Mesendoderm (in vitro differentiated cells): ENCODE results near the gene CHCHD5.
"Not testable (repeated sequence)": the region's sequence is repeated elsewhere in the genome, so short reads cannot be mapped to it uniquely, and the experiment has no call there.

Experiments
- DNase-seq: peaks from one replicate; pipeline ENCODE4 v3.0.0; 2013
- H2AK5ac ChIP-seq: 2 replicates; pipeline ENCODE4 v1.6.1; 2013; ENCODE audit warnings: low read length, inconsistent platforms
- H2BK120ac ChIP-seq: 2 replicates; pipeline ENCODE4 v1.6.1; 2013; ENCODE audit warnings: low read depth, mild to moderate bottlenecking, low read length, moderate library complexity, mixed read lengths
- H2BK15ac ChIP-seq: replicated peaks from 2 replicates; pipeline ENCODE4 v1.6.1; 2013; ENCODE audit warnings: low read depth, mild to moderate bottlenecking, moderate library complexity
- H2BK5ac ChIP-seq: 2 replicates; pipeline ENCODE4 v1.6.1; 2013; ENCODE audit warnings: low read length, inconsistent platforms
- H3K18ac ChIP-seq: 2 replicates; pipeline ENCODE4 v1.6.1; 2013; ENCODE audit warnings: mild to moderate bottlenecking, low read length, mixed read lengths
- H3K23ac ChIP-seq: one replicate; pipeline ENCODE4 v1.6.1; 2013; ENCODE audit warnings: low read length
- H3K27ac ChIP-seq: 2 replicates; pipeline ENCODE4 v1.5.1; 2013; ENCODE audit warnings: low read depth, mild to moderate bottlenecking, inconsistent platforms, low read length, moderate library complexity
- H3K27me3 ChIP-seq: 2 replicates; pipeline ENCODE4 v1.6.1; 2013; ENCODE audit warnings: low read length, control low read depth, mild to moderate bottlenecking, inconsistent platforms; ENCODE audit not compliant: insufficient read depth, poor library complexity
- H3K36me3 ChIP-seq: 2 replicates; pipeline ENCODE4 v1.6.1; 2013; ENCODE audit warnings: low read length, inconsistent platforms; ENCODE audit not compliant: control insufficient read depth, insufficient read depth
- H3K4ac ChIP-seq: one replicate; pipeline ENCODE4 v1.6.1; 2013; ENCODE audit warnings: low read depth, mild to moderate bottlenecking, low read length, moderate library complexity
- H3K4me1 ChIP-seq: 2 replicates; pipeline ENCODE4 v1.6.1; 2013; ENCODE audit warnings: low read depth, low read length, inconsistent platforms; ENCODE audit not compliant: control insufficient read depth
- H3K4me2 ChIP-seq: 2 replicates; pipeline ENCODE4 v1.6.1; 2013; ENCODE audit warnings: low read length
- H3K4me3 ChIP-seq: 2 replicates; pipeline ENCODE4 v1.5.1; 2013; ENCODE audit warnings: mild to moderate bottlenecking, low read length
- H3K56ac ChIP-seq: one replicate; pipeline ENCODE4 v1.6.1; 2013; ENCODE audit warnings: low read length
- H3K79me1 ChIP-seq: 2 replicates; pipeline ENCODE4 v1.6.1; 2013; ENCODE audit warnings: low read length, inconsistent platforms
- H3K79me2 ChIP-seq: 2 replicates; pipeline ENCODE4 v1.6.1; 2013; ENCODE audit warnings: mild to moderate bottlenecking, low read length; ENCODE audit not compliant: control insufficient read depth, insufficient read depth
- H3K9ac ChIP-seq: 2 replicates; pipeline ENCODE4 v1.6.1; 2013; ENCODE audit warnings: low read length, inconsistent platforms
- H4K5ac ChIP-seq: one replicate; pipeline ENCODE4 v1.6.1; 2013; ENCODE audit warnings: low read length
- H4K8ac ChIP-seq: one replicate; pipeline ENCODE4 v1.6.1; 2013; ENCODE audit warnings: low read depth, mild to moderate bottlenecking, control low read depth, low read length, moderate library complexity
- WGBS: extraction: QIAGEN DNeasy Blood & Tissue Kit; methylation state at CpG from one replicate; pipeline ENCODE4 v1.1.7; 2013; ENCODE audit warnings: low lambda C conversion rate, missing lambda C conversion rate; ENCODE audit not compliant: insufficient coverage; ENCODE audit errors: extremely low coverage; 5-methylcytosine and 5-hydroxymethylcytosine counted together

CHCHD5 gene

DNA sequence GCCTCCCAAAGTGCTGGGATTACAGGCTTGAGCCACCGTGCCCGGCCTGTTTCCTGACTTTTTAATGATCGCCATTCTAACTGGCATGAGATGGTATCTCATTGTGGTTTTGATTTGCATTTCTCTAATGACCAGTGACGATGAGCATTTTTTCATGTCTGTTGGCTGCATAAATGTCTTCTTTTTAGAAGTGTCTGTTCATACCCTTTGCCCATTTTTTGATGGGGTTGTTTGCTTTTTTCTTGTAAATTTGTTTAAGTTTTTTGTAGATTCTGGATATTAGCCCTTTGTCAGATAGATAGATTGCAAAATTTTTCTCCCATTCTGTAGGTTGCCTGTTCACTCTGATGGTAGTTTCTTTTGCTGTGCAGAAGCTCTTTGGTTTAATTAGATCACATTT is 24.9 kb downstream of the CHCHD5 start:
- H3K4me2 ChIP-seq, DNase-seq, H2BK120ac ChIP-seq, H2BK15ac ChIP-seq, H3K4me1 ChIP-seq, H3K27me3 ChIP-seq, H3K9ac ChIP-seq, H4K8ac ChIP-seq, H2BK5ac ChIP-seq, H3K36me3 ChIP-seq, H3K4ac ChIP-seq, H3K18ac ChIP-seq, H3K23ac ChIP-seq, H3K27ac ChIP-seq, H4K5ac ChIP-seq, H3K56ac ChIP-seq, H3K79me1 ChIP-seq, H3K79me2 ChIP-seq, H2AK5ac ChIP-seq, H3K4me3 ChIP-seq: not testable (repeated sequence)
- no CpG with 5 or more reads among the region's 4 CpGs for WGBS

DNA sequence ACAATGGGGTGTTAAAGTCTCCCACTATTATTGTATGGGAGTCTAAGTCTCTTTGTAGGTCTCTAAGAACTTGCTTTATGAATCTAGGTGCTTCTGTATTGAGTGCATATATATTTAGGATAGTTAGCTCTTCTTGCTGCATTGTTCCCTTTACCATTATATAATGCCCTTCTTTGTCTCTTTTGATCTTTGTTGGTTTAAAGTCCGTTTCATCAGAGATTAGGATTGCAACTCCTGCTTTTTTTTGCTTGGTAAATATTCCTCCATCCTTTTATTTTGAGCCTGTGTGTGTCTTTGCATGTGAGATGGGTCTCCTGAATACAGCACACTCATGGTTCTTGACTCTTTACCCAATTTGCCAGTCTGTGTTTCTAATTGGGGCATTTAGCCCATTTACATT is 27.9 kb downstream of the CHCHD5 start:
- not testable (repeated sequence) for H3K4me2 ChIP-seq, H2BK120ac ChIP-seq, H3K4me3 ChIP-seq, H3K79me1 ChIP-seq, H3K36me3 ChIP-seq, H3K18ac ChIP-seq, H2BK15ac ChIP-seq, H3K56ac ChIP-seq, H4K5ac ChIP-seq, H3K9ac ChIP-seq, H2AK5ac ChIP-seq, H3K79me2 ChIP-seq, H4K8ac ChIP-seq, DNase-seq, H3K27me3 ChIP-seq, H3K4ac ChIP-seq, H3K27ac ChIP-seq, H3K4me1 ChIP-seq, H2BK5ac ChIP-seq, H3K23ac ChIP-seq
- no CpG with 5 or more reads among the region's 1 CpG for WGBS

DNA sequence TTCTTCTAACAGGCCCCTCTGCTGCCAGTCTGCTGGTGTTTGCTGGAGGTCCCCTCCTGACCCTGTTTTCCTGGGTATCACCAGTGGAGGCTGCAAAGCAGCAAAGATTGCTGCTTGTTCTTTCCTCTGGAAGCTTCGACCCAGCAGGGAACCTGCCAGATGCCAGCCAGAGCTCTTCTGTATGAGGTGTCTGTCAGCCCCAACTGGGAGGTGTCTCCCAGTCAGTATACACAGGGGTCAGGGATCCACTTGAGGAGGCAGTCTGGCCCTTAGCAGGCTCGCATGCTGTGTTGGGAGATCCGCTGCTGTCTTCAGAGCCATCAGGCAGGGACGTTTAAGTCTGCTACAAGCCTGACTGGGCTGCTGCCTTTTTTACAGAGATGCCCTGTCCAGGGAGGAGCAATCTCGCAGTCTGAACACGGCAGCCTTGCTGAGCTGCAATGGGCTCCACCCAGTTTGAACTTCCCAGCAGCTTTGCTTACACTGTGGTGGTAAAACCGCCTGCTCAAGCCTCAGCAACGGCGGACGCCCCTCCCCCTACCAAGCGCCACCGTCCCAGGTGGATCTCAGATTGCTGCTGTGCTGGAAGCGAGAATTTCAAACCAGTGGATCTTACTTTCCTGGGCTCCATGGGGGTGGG is 29.9 kb downstream of the CHCHD5 start:
- H3K4me3 ChIP-seq, result no peak overlapping the region
- peak overlapping the region; percentile 26 for H3K56ac ChIP-seq
- H3K36me3 ChIP-seq, result no peaks in the 10 kb centered on the region
- WGBS, result no CpG with 5 or more reads among the region's 13 CpGs
- H2AK5ac ChIP-seq, result no peak overlapping the region
- no peaks in the 10 kb centered on the region for H3K4me1 ChIP-seq
- H3K4ac ChIP-seq, result no peak overlapping the region
- H4K5ac ChIP-seq, result no peak overlapping the region
- no peaks in the 10 kb centered on the region for H3K27me3 ChIP-seq
- no peak overlapping the region for H2BK5ac ChIP-seq
- no peak overlapping the region for H2BK120ac ChIP-seq
- no peak overlapping the region for H3K4me2 ChIP-seq
- no peak overlapping the region for H3K18ac ChIP-seq
- H3K9ac ChIP-seq, result no peak overlapping the region
- H3K79me2 ChIP-seq, result no peaks in the 10 kb centered on the region
- DNase-seq, result peak; percentile 67
- no peak overlapping the region for H3K23ac ChIP-seq
- no peak overlapping the region for H3K27ac ChIP-seq
- H4K8ac ChIP-seq, result no peak overlapping the region
- no peaks in the 10 kb centered on the region for H3K79me1 ChIP-seq
- no peak overlapping the region for H2BK15ac ChIP-seq

DNA sequence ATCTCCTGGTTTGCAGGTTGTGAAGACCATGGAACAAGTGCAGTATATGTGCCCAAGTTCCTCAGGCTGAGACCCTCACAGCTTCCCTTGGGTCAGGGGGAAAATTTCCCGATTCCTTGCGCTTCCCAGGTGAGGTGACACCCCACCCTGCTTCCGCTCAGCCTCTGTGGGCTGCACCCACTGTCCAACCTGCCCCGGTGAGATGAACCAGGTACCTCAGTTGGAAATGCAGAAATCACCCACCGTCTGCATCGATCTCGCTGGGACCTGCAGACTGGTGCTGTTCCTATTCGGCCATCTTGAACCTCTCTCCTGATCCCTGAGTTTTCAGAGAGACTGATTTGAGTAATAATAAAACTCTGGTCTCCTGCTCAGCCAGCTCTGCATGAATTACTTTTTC is 30.6 kb downstream of the CHCHD5 start:
- Histone ChIP-seq H3K36me3 (no peaks in the 10 kb centered on the region), H3K79me1 (no peaks in the 10 kb centered on the region), H4K8ac (no peak overlapping the region), H3K27ac (no peak overlapping the region), H3K18ac (no peak overlapping the region), H3K56ac (peak overlapping the region; percentile 17), H3K4me2 (no peak overlapping the region), H3K9ac (no peak overlapping the region), H3K79me2 (no peaks in the 10 kb centered on the region), H3K4me3 (no peak overlapping the region), H2BK5ac (no peak overlapping the region), H3K4ac (no peak overlapping the region), H2BK120ac (no peak overlapping the region), H3K27me3 (no peaks in the 10 kb centered on the region), H3K4me1 (no peaks in the 10 kb centered on the region), H3K23ac (no peak overlapping the region), H4K5ac (no peak overlapping the region), H2BK15ac (no peak overlapping the region), H2AK5ac (no peak overlapping the region)
- WGBS, result no CpG with 5 or more reads among the region's 8 CpGs
- no peak for DNase-seq

DNA sequence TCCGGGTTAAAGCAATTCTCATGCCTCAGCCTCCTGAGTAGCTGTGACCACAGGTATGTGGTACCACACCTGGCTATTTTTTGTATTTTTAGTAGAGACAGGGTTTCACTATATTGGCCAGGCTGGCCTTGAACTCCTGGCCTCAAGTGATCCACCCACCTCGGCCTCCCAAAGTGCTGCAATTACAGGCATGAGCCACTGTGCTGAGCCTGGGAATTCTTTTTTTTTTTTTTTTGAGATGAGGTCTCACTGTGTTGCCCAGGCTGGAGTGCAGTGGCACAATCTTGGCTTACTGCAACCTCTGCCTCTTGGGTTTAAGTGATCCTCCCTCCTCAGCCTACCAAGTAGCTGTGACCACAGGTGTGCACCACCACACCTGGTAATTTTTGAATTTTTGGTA is 31.4 kb downstream of the CHCHD5 start:
- not testable (repeated sequence) for H2BK120ac ChIP-seq, H4K8ac ChIP-seq, H3K27ac ChIP-seq, H3K23ac ChIP-seq, H3K9ac ChIP-seq, H3K79me2 ChIP-seq, H3K18ac ChIP-seq, H3K4me1 ChIP-seq, DNase-seq, H3K27me3 ChIP-seq, H2BK15ac ChIP-seq, H3K4me2 ChIP-seq, H3K79me1 ChIP-seq, H3K4me3 ChIP-seq, H3K36me3 ChIP-seq, H3K56ac ChIP-seq, H4K5ac ChIP-seq, H2AK5ac ChIP-seq, H2BK5ac ChIP-seq, H3K4ac ChIP-seq
- no CpG with 5 or more reads among the region's 2 CpGs for WGBS

DNA sequence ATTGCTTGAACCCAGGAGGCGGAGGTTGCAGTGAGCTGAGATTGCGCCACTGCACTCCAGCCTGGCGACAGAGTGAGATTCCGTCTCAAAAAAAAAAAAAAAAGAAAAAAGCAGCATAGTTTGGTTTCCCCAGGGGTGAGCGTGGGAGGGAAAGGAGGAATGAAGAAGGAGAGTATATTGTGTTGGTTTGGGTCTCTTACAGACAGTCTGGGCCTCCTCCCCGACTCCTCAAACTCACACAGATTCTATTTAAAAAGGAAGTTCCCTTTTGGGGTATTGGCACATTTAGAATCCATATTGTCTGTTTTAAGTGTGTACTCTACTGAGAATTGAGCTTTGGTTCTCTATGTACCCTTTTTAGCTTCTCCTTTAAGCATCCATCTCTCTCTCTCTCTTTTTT is 34.0 kb downstream of the CHCHD5 start:
- H3K18ac ChIP-seq, result no peak overlapping the region
- H2BK120ac ChIP-seq, result no peak overlapping the region
- WGBS, result no CpG with 5 or more reads among the region's 6 CpGs
- H3K9ac ChIP-seq, result no peak overlapping the region
- no peak overlapping the region for H3K4ac ChIP-seq
- H2AK5ac ChIP-seq, result no peak overlapping the region
- H3K27me3 ChIP-seq, result no peaks in the 10 kb centered on the region
- no peaks in the 10 kb centered on the region for H3K79me2 ChIP-seq
- no peaks in the 10 kb centered on the region for H3K4me1 ChIP-seq
- H3K4me3 ChIP-seq, result no peak overlapping the region
- no peaks in the 10 kb centered on the region for H3K36me3 ChIP-seq
- no peak overlapping the region for H3K27ac ChIP-seq
- no peak overlapping the region for H3K23ac ChIP-seq
- no peak overlapping the region for H4K8ac ChIP-seq
- DNase-seq, result no peak
- H2BK15ac ChIP-seq, result no peak overlapping the region
- no peaks in the 10 kb centered on the region for H3K79me1 ChIP-seq
- no peak overlapping the region for H4K5ac ChIP-seq
- no peak overlapping the region for H3K4me2 ChIP-seq
- no peak overlapping the region for H2BK5ac ChIP-seq
- H3K56ac ChIP-seq, result no peak overlapping the region
